PC-9 (cell line): ENCODE results near the gene CBLB. TPM values are rescaled to one million over a fixed set of nuclear protein-coding genes. Genes with fewer than 3 reads are reported as not detected.

Experiments
- BruUV-seq: library from RNA; stranded (reverse); fragments of 400-500 nt; replicated peaks from 2 replicates; lab custom pipeline; 2021; lab: Mats Ljungman, UMichigan
- CTCF ChIA-PET: fragments of 300-600 bp; sonication (Branson Sonifier 250); formaldehyde crosslinking; loops from one replicate; lab custom pipeline; 2022; ENCODE audit warnings: antibody characterized with exemption; lab: Charles Lee
- POLR2A ChIA-PET: fragments of 300-600 bp; sonication (Branson Sonifier 250); formaldehyde crosslinking; loops from one replicate; lab custom pipeline; 2022; ENCODE audit warnings: antibody characterized with exemption; ENCODE audit not compliant: unreplicated experiment; lab: Charles Lee
- DNase-seq, 2 experiments: peaks; one replicate each; pipeline versions ENCODE4 v3.0.0 to v3.0.0-alpha.2; 2015 to 2022; ENCODE audit warnings: mixed read lengths in 1 of 2
- H2AFZ ChIP-seq: fragments of 200-600 bp; sonication (generic); 2 replicates; pipeline ENCODE4 v1.8.1; 2017; ENCODE audit warnings: antibody characterized with exemption
- H3F3A ChIP-seq: fragments of 200-600 bp; sonication (generic); 2 replicates; pipeline ENCODE4 v1.8.1; 2017; ENCODE audit warnings: antibody characterized with exemption, mild to moderate bottlenecking, low read depth; ENCODE audit not compliant: insufficient read depth
- H3K27ac ChIP-seq: fragments of 200-600 bp; sonication (generic); 2 replicates; pipeline ENCODE4 v1.6.1; 2016; ENCODE audit warnings: mixed run types
- H3K27me3 ChIP-seq: fragments of 200-600 bp; sonication (generic); 2 replicates; pipeline ENCODE4 v1.6.1; 2016; ENCODE audit warnings: low read depth, mixed run types; ENCODE audit not compliant: insufficient read depth
- H3K36me3 ChIP-seq: fragments of 200-600 bp; sonication (generic); 2 replicates; pipeline ENCODE4 v1.6.1; 2016; ENCODE audit warnings: low read depth, mixed run types
- H3K4me1 ChIP-seq: fragments of 200-600 bp; sonication (generic); replicated peaks from 2 replicates; pipeline ENCODE4 v1.6.1; 2016; ENCODE audit warnings: mixed run types; ENCODE audit not compliant: insufficient read depth
- H3K4me2 ChIP-seq: fragments of 200-600 bp; sonication (generic); 2 replicates; pipeline ENCODE4 v1.6.1; 2017; ENCODE audit warnings: mixed run types
- H3K4me3 ChIP-seq: fragments of 200-600 bp; sonication (generic); 2 replicates; pipeline ENCODE4 v1.6.1; 2016; ENCODE audit warnings: mixed run types
- H3K79me2 ChIP-seq: fragments of 200-600 bp; sonication (generic); 2 replicates; pipeline ENCODE4 v1.6.1; 2017; ENCODE audit warnings: low read depth, mixed run types
- H3K9me2 ChIP-seq: fragments of 200-600 bp; sonication (generic); 2 replicates; pipeline ENCODE4 v1.8.1; 2017; ENCODE audit warnings: mild to moderate bottlenecking; ENCODE audit not compliant: insufficient read depth
- H3K9me3 ChIP-seq: fragments of 200-600 bp; sonication (generic); 2 replicates; pipeline ENCODE4 v1.8.1; 2016; ENCODE audit warnings: low read depth; ENCODE audit not compliant: insufficient read depth
- H4K20me1 ChIP-seq: fragments of 200-600 bp; sonication (generic); 2 replicates; pipeline ENCODE4 v1.8.1; 2017; ENCODE audit not compliant: insufficient read depth
- CTCF ChIP-seq: fragments of 200-600 bp; sonication (generic); conservative IDR thresholded peaks from 2 replicates; pipeline ENCODE4 v1.6.1; 2017; ENCODE audit warnings: mixed run types, antibody characterized with exemption, mild to moderate bottlenecking, moderate library complexity
- EZH2 ChIP-seq: fragments of 200-600 bp; sonication (generic); IDR thresholded peaks from 2 replicates; pipeline ENCODE4 v1.8.0; 2017; ENCODE audit warnings: antibody characterized with exemption, low read depth
- intact Hi-C: fragments of 100-400 bp; cut with micrococcal nuclease; formaldehyde crosslinking; loops from one replicate; pipeline ENCODE4 v1.10.0; 2022; ENCODE audit not compliant: unreplicated experiment
- total RNA-seq: library from RNA; stranded (reverse); gene quantifications from 2 replicates; pipeline ENCODE4 v1.2.3, GENCODE V29; 2021

Gene CBLB
- total RNA-seq, 1 experiment from 2014 or later, result 44.0 TPM

- no TSS peak for BruUV-seq
These were observed 20.1 kb upstream of the CBLB start for GRCh38 chr3:105888621-105889579.

GRCh38 chr3:105885256-105885655 lies 16.4 kb upstream of the CBLB start:
- CTCF ChIA-PET, result no interaction called here
- intact Hi-C loops, result no loop called here

More at GRCh38 chr3:105888621-105889579, 20.1 kb upstream of the CBLB start:
- no peak overlapping the region for H2AFZ ChIP-seq
- no peaks in the 10 kb centered on the region for H3F3A ChIP-seq
- H3K9me3 ChIP-seq, result no peaks in the 10 kb centered on the region
- H3K4me2 ChIP-seq, result no peak overlapping the region
- H3K36me3 ChIP-seq, result no peaks in the 10 kb centered on the region
- H3K4me1 ChIP-seq, result no peaks in the 10 kb centered on the region
- CTCF ChIA-PET, result no interaction called here
- H4K20me1 ChIP-seq, result no peaks in the 10 kb centered on the region
- intact Hi-C loops, result no loop called here
- POLR2A ChIA-PET, result interaction anchor here (0.7 kb wide), 1 partner anchor 220 kb away, joined by 6 read pairs; no protein-coding TSS in a partner anchor
- no peaks in the 10 kb centered on the region for H3K27me3 ChIP-seq
- no peaks in the 10 kb centered on the region for H3K9me2 ChIP-seq
- TF ChIP-seq EZH2 (no peak), CTCF (no peak)
- H3K4me3 ChIP-seq, result no peak overlapping the region
- no peak overlapping the region for H3K27ac ChIP-seq
- DNase-seq, result no peak
- no peaks in the 10 kb centered on the region for H3K79me2 ChIP-seq

More at GRCh38 chr3:105885256-105885655, 16.4 kb upstream of the CBLB start:
- no peaks in the 10 kb centered on the region for H3K27me3 ChIP-seq
- H3K36me3 ChIP-seq, result no peaks in the 10 kb centered on the region
- H4K20me1 ChIP-seq, result no peaks in the 10 kb centered on the region
- no peak for DNase-seq
- no peak for TF ChIP-seq CTCF
- no peak for TF ChIP-seq EZH2
- H3K27ac ChIP-seq, result no peak overlapping the region
- no peaks in the 10 kb centered on the region for H3F3A ChIP-seq
- no peak overlapping the region for H3K4me2 ChIP-seq
- H3K4me3 ChIP-seq, result no peak overlapping the region
- POLR2A ChIA-PET, result interaction anchor here (0.6 kb wide), 1 partner anchor 113 kb away, joined by 6 read pairs; no protein-coding TSS in a partner anchor
- H3K9me2 ChIP-seq, result no peaks in the 10 kb centered on the region
- H3K79me2 ChIP-seq, result no peaks in the 10 kb centered on the region
- no peaks in the 10 kb centered on the region for H3K9me3 ChIP-seq
- no peak overlapping the region for H2AFZ ChIP-seq
- BruUV-seq, result no TSS peak
- peaks cover 12% of the 10 kb centered on the region; the same call in 1 of the 2 replicates for H3K4me1 ChIP-seq
